Activated CD8-positive, alpha-beta memory T cell treated with anti-CD3 and anti-CD28 coated beads, Interleukin-2, amount 50 U/mL, for 24 hours (primary cell): ENCODE data around the gene HOXC11.

ENCODE experiments used
- DNase-seq: peaks from one replicate; pipeline ENCODE4 v3.0.0-alpha.2; 2020; ENCODE audit errors: extremely low read depth

Gene HOXC11

GRCh38 chr12:53984901-53985691 is 12.2 kb downstream of the HOXC11 start, which contains the start of gene HOXC10:
Gene HOXC10, plus strand, starts transcription at chr12:53985146. Its CDS starts 114 bp downstream, at chr12:53985260.
- peak; percentile 56 for DNase-seq

- DNase-seq = no peak
These were observed 12.7 kb downstream of the HOXC11 start for GRCh38 chr12:53985692-53985993.

- no peak for DNase-seq
These were observed 13.2 kb downstream of the HOXC11 start for GRCh38 chr12:53985994-53986685.

- DNase-seq = no peak
These were observed 14.0 kb downstream of the HOXC11 start for GRCh38 chr12:53986686-53987483.

- DNase-seq = no peak
These were observed 14.9 kb downstream of the HOXC11 start for GRCh38 chr12:53987787-53988230.

GRCh38 chr12:53988541-53989226 is 15.8 kb downstream of the HOXC11 start:
- no peak for DNase-seq

GRCh38 chr12:53989227-53990113 is 16.5 kb downstream of the HOXC11 start:
- DNase-seq = no peak

- DNase-seq = no peak
These were observed 17.6 kb downstream of the HOXC11 start for GRCh38 chr12:53990311-53991076.

- DNase-seq = no peak
These were observed 18.1 kb downstream of the HOXC11 start for GRCh38 chr12:53991077-53991460.

GRCh38 chr12:53992377-53992889 is 19.5 kb downstream of the HOXC11 start:
- DNase-seq = no peak

GRCh38 chr12:53993162-53994008 is 20.5 kb downstream of the HOXC11 start:
- DNase-seq = no peak

GRCh38 chr12:53994009-53994263 is 21.0 kb downstream of the HOXC11 start:
- DNase-seq = no peak

- no peak for DNase-seq
These were observed 21.5 kb downstream of the HOXC11 start for GRCh38 chr12:53994264-53995001.

- DNase-seq = no peak
These were observed 22.1 kb downstream of the HOXC11 start for GRCh38 chr12:53995002-53995377.

GRCh38 chr12:53995378-53996239 is 22.7 kb downstream of the HOXC11 start:
- no peak for DNase-seq

- DNase-seq = no peak
These were observed 23.6 kb downstream of the HOXC11 start for GRCh38 chr12:53996240-53997203.
